NCI-H1694 treated with DMSO at 0.1 percent for 48 hours (cell line): Measurements from ENCODE around the gene TRNP1.

Experiments used
- DNase-seq: peaks from one replicate; lab custom pipeline; 2025; lab: John Stamatoyannopoulos, UW

Gene TRNP1

DNA sequence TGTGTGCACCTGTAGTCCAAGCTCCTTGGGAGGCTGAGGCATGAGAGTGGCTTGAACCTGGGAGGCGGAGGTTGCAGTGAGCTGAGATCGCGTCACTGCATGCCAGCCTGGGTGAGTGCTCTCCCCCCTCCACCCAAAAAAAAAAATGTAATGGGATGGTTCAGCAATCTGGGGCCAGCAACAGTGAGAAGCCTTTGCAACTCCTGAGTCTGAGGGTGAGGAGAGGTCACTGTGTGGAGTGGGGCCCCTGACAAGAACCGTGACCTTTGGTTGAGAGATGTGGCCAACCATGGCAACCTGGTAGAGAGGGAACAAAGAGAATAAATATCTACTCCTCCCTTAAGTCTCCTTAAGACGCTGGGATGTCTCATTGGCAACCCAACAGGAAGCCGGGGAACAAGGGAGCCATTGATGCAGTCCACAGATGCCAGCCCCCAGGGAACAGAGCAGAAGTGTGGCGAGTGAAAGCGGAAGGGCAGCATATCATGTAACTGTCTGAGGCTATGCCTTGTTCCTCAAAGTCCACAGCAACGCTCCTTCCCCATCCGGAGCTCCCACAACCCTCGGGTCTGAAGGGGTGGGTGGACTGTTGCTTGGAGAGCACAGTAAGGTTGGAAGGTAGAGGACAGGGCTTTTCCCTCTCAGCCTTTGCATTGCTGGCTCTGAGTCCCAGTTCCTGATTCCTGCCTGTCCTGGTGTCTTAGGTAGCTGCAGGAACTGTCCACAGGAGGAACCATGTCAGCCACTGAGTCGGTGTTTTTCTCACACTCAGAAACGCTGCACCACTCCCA is 8.3 kb downstream of the TRNP1 start:
- DNase-seq, result peak; percentile 4

DNA sequence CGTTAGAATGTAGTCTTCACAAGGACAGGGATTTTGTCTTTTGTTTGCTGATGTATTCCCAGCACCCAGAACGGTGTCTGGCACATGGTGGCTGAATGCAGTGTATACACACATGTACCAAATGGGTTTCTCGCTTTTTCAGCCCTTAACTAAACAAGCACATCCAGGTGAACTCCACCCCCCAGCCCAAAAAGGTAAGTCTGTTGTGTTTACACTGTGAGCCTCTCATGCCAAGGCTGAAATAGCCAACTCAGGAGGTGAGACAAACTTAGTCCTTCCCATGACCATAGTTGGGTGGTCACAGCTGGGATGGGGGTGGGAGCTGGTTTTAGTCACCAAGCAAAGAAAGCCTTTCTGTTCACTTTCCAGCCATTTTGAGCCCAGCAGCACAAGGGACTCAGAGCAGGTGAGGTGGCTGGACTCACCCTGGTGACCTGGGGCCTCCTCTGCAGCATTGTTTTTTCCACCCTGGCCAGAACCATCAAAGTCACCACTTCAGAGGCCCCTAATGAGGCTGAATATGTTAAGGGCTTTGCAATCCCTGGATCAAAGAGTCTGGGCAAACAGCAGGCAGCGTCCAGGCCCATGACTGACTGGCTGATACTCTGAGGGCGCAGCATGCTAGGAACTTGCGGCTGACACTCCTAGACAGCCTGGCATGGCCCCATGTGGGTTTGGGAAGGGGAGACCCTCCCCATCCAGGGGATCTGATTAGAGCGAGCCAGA is 10.4 kb downstream of the TRNP1 start:
- DNase-seq, result no peak

DNA sequence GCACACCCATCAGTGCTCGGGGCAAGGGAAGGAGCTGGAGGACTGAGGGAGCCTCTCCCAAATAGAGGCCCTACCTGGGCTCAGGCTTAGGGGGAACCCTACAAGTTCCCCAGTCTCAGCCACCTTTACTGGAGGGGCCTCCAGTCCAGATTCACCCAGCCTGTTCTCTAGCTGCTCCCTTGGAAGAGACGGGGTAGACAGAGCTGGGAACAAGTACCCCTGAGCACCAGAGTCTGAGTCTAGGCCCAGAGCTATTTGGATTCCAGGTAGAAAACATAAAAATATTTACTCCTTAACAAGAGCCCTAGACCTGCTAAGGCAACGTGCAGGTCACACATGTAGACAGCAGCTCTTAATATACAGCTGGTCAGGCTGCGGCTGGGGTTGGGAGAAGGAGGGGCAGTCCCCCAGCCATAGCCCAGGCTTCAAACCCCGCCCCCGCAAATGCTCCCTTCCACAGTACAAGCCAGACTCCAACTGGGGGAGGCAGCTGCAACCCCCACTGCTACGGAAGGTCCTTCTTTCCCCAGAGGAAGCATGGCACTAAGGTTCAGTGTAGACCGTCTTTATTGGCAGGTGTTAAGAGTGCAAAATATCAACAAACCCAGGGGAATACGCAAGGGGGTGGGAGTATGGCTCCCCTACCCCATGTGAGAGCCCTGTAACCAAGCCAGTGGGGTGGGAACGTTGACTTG is 11.1 kb downstream of the TRNP1 start:
- DNase-seq, result no peak

DNA sequence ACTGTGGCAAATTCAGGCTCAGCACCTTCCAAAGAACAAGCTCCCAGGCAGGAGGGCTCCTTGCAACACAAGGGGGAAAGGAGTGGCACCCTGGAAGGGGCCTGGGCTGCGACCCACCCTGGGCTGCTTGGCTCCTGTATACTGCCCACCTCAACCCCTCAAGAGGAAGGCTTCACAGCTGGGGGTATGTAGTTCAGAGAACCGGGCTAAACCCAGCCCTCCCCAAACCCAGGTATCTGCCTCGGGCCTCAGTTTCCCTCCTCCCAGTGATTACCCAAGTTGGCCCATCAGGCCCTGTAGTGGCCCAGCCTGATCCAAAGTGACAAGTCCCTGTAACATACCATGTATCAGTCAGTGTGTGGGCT is 11.7 kb downstream of the TRNP1 start:
- DNase-seq, result no peak

DNA sequence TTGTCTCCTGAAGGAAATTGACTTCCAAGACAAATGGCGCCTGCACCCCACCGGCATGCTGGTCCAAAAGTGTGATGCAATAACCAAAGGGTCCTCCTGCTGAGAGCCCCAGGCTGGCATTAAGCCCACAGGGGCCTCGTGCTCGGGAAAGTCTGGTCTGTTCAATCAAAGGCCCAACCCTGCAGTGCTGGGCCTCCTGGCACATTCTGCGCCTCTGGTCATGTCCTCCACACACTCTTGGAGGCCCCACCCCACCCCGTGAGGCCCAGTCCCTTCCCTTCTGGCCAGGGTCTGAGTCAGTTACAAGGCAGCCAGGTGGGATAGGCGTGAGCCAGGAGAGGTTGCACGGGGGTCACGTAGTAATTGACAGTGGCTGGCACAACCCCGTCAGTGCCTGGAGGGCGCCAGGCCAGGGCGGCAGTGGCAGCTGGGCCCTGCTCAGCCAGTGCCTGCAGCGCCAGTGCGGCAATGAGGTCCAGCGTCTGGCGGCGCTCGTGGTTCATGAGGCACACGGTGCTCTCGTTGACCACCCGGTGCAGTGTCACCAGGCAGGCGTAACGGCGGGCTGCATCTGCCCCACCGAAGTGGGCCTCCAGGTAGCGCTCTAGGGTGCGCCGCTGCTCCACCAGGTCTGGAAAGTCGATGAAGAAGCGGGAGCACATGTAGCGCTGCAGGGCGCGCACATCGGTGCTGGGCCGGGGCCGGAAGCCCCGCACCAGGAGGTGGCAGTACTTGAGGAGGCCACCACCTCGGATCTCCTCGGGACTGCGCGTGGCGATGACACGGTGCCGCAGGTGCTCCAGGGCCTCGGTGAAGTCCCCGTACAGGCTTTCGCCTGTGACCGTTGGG is 12.4 kb downstream of the TRNP1 start:
- DNase-seq, result no peak

DNA sequence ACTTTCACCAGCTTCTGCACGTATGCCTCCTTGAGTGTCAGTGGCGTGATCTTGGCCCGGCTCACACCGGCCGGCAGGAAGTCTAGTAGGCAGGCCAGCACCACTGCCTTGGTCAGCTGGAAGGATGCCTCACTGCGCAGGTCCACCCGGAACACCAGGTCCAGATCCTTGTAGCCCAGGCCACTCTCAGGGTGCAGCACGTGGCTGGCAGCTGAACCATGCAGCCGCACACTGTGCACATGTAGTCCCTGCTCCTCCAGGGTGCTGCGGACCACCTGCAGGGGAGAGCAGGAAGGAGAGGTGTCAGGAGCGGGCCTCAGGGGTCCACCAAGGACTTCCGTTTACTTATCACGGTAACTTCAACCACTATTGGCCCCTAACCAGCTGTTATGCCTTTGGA is 13.2 kb downstream of the TRNP1 start:
- DNase-seq, result no peak

DNA sequence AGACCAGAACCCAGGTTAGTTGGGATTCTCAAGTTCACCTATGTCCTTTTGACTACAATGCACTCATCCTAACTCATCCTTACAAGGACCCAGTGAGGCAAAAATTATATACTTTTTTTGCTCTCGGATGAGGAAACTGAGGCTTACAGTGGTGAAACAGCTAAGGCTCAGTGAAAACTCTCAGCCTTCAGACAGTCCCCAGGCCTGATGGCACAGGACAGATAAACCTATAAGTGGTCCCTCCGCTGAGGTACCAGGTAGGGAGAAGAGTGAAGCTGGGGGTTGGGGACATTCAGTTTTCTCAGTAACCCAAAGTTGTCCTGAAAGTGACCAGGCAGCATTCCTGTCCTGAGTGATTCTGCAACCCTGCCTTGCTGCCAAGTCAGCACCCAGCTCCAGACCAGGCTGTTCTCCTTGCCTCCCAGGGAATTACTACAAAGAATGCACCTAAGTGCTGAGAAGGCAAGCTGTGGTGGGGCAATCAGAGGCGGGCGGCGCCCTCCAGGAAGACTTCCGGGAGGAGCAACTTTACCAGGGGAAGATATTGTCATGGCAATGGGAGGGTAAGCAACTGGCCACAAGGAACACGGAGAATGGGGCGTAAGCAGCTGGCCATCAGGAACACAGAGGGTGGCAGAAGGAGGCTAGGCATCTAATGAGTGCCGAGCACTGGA is 14.6 kb downstream of the TRNP1 start:
- DNase-seq, result no peak

DNA sequence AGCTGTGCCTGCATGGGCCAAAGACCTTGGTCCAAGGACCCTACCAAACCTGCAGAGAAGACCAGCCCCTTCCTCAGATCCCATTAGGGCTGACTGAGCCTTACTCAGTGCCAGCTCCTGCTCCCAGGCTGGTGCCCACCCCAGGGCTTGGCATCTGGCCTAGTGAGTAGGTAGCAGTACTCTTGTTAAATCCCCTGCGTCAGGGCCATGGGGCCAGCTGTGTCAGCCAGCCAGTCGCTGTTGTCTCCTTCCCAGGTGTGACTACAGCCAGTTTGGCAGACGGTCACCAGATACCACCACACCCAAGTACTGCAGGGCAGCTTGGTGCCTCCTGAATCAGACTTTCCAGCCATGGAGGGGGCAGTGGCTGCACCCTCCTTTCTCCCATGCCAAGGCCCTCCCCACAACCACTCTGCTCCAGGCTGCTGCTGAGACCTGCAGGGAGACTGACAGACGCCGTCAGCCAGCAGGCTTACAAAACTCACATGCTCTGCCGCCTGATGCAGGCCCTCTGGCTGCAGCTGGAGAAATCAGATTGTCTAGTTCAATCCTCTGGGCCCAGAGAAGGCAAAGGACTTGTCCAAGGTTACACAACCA is 16.2 kb downstream of the TRNP1 start:
- DNase-seq, result peak; percentile 10

DNA sequence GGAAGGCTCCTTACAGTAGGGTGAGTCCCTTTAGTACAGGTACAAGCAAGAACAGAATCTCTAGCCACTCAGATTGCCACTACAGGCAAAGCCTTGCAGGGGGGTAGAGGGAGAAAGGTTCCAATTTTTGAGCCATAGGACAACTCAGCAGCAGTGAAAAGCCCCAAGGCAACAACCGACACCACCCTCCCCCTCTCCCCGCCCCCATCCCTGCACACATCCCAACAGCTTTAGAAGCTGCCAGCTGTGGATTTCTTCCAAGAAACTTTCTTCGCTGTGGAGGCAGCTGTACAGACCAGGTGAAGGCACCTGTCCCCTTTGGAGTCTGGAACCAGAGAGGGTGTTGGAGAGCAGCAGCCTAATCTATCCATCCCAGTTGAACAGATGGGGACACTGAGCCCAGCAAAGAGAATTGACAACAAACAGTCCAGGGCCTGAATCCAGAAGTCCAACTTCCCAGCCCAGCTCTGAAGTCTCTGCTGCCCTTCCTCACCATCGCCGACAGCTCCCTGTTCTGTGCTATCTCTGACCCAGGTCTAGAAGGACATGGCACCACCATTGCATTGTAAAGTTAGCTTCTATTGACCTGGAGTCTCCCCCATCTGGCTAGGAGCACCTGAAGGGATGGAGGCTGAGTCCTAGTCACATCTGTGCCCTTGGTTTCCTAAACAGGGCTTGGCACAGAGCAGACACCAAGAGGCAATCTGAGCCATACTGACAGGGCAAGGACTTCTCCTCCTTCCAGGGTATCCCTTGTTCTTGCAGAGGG is 16.9 kb downstream of the TRNP1 start:
- no peak for DNase-seq

DNA sequence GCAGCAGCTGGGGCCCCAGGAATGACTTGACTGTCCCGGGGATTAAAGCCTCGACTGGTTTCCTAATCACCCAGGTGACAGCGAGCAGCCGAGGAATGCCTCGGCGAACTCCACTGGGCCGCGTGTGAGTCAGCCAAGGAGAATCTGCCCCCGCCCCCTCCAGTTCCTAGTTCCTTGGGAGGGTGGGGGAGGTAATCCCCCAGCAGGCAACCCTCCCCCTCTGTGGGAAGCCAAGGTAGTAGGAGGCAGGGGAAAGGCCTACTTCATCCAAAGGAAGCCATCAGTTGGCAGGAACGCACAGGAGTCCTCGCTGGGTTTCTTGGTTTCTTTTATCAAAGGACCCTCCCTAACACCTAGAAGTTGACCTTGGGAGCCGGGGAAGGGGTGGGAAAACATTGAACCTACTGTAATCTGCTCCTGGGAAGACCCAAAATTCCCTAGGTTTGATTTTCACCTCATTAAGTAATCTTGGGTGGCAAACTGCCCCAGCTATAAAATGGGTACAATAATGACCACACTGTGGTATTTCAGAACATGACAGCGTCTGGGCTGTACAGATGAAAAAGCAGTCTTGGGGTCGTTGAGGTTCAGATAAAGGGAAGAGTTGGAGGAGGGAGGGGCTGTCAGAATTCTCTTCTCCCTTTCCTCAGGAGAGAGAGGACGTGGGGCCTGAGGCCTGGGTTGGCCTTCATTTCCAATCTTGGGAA is 17.7 kb downstream of the TRNP1 start:
- DNase-seq, result no peak

DNA sequence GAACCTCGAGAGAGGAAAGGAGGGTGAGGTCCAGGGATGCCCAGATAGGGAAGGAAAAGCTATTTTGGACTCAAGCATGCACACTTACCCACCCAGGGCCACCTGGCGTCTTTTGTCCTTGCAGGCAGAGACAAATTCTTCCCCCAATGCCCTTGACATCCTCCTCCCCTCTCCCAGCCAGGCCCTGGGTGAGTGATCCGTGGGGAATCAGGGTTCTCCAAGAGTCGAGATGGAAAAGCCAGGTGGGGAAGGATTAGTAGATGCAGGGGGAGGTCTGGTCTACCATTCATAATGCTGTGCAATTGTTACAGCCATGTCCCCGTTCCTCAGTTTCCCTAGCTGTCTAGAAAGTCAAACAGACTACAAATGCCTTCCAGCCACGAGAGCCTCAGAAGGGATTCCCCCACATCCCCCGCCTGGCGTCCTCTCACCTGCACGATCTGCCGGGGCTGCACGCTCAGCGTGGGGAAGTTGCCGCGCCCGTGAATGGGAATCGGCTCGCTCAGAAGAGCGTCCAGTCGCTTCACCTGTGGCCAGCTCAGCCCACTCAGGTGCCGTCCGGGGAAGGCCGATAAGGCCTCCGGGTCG is 18.6 kb downstream of the TRNP1 start:
- DNase-seq, result no peak

DNA sequence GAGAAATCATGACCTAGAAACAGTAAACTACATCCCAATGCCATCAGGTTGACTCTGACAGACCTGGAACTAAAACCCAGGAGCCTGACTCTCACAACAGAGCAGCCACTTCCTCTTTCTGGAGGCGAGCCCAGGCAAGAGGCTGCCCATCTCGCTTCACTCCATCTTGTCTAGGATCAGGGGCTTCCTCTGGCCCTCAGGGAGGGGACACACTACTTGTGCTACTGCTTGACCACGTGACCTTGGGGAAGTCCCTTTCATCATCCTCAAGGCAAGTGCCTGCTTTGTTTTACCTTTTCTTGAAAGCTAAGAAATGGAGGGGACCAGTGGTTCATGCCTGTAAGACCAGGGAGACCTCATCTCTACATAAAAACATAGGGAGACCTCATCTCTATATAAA is 21.8 kb downstream of the TRNP1 start:
- DNase-seq, result no peak

DNA sequence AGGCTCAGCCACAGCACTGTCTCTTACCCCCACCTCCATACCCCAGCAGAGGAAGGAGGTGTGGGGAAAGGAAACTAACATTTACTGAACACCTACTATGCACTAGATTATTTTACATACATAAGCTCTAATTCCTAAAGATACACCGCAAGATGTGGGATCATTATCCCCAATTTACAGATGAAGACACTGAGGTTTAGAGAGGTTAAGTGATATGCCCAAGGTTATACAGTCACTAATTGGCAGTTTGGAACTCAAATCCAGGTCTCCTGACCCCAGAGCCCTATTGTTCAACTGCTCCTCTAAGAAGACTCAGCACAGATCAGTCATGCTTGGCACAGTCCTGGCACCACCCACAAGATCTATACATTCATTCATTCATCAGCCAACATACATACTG is 22.9 kb downstream of the TRNP1 start:
- no peak for DNase-seq

DNA sequence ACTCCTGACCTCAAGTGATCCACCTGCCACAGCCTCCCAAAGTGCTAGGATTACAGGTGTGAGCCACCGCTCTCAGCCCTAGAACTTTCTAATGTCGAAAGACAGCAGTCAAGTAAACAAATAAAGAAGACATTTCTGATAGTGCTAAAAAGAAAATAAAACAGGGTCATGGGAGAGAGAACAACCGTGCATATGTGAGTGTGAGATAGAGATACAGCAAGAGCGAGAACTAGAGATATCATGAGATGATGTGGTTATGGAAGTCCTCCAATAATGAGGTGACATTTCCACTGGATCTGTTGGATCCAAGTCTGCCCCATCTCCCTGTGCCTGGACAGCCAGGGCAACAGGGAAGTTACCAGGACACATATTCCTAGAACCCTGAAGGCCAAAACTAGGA is 23.7 kb downstream of the TRNP1 start:
- no peak for DNase-seq

DNA sequence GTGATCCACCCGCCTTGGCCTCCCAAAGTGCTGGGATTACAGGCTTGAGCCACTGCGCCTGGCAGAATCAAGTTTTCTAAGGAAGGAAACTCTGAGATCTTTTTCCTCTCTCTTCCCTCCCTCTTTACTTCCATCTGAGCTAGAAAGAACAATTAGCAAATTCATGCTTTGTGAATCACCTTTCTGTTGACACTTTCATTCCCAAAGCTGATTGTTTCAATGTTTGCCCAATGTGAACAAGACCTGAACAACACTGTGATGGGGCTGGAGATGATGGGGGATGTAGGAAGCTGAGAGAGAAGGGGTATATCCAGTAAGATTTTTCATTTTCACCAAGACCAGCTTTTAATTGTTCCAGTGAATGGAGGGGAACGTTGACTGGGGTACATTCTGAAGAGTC is 24.8 kb downstream of the TRNP1 start:
- no peak for DNase-seq

DNA sequence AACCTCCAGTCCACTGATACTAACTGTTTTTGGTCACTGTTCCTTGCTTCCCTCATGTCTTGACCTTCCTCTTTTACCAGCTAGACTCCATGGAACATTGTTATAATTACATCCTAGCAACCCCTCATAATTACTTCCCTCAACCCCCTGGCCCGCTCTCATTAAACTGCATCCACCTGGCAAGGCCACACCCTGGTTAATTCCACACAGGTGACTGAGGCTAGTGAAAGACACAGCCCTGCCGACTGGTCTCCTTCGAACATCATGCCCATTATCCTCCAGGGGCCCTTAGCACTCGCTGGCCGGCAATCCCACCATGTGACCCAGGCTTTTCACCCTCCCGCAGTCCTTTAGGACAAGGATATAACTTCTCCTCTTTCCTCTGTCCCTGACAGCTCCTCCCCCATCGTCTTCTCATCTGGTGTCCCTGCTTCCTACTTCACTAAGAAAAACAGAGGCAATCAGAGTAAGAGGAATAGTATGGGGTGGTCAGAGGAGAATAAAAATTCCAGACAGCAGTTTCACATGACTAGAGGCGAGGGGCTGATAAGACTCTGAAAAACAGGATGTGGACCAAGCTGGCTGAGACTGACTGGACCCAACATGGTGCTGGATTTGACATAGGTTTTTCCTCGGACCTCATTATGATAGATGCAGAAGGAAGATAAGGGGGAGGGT is 28.0 kb downstream of the TRNP1 start:
- DNase-seq, result no peak

DNA sequence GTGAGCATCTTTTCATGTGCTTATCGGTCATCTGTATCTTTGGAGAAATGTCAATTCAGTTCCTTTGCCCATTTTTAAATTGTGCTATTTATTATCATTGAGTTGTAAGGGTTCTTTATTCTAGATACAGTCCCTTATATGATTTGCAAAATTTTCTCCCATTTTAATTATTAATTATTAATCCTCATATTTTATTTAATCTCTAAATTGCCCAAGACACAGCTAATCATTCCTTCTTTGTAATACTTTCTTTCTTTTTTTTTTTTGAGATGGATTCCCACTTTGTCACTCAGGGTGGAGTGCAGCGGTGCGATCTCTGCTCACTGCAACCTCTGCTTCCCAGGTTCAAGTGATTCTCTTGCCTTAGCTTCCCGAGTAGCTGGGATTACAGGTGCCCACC is 32.2 kb downstream of the TRNP1 start:
- no peak for DNase-seq

DNA sequence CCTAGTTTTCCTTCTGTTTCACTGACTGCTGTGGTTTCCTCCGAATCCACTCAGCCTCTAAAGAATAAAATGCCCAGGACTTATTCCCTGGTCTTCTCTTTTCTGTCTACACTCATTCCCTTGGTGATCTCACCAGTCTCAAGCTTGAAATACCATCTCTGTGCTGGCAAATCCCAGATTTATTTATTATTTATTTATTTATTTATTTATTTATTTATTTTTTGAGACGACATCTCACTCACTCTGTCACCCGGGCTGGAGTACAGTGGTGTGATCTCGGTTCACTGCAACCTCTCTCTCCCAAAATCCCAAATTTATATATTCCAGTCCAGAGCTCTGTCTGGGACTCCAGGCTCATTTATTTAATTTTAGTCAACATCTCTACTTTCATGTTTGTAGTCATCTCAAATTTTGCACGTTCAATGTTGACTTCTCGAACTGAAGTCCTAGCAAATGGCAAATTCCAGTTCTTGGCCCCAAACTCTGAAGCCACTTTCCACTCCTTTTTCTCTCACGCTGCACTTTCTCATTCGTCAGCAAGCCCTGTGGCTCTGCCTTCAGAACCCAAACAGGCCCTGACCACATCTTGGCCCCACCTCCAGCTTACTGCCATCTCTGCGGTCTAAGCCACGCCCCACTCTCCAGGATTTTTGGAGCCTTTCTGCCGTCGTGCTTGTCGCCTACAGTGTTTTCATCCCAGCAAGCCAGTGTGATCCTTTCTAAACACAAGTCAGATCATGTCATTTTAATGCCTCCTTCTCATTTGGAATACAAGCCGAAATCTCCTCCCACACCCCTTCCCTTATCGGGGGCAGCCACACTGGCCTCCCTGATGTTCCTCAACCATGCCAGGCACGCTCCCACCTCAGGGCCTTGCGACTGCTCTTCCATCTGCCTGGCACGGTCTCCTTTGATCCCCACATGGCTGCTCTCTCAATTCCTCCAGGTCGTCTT is 33.4 kb downstream of the TRNP1 start:
- DNase-seq, result no peak
